Mesenteric fat pad (tissue), 1 donor: Measurements from ENCODE around the gene ARMS2. TPM values are rescaled to one million over a fixed set of nuclear protein-coding genes. Genes with fewer than 3 reads are reported as not detected.
A peak's percentile ranks its signal among the peaks of the same experiment; 100 is the strongest.

Experiments used
- DNase-seq: peaks from one replicate; pipeline ENCODE4 v3.0.0-alpha.2; 2020; ENCODE audit warnings: low spot score
- total RNA-seq: library from RNA; stranded (reverse); fragmentation: NEBNext Ultra II Directional; extraction: Animal tissue kit (Norgen Biotek cat#: 25700); gene quantifications from one replicate; pipeline ENCODE4 v1.2.1, GENCODE V29; 2021
- donor health status: DM: yes; HTN: yes; CAD: no.

Gene ARMS2
- total RNA-seq, 1 donor from 2014 or later = 0.42 TPM

- no peak for DNase-seq
Measured at GRCh38 chr10:122469848-122470247, 15.4 kb downstream of the ARMS2 start.

- DNase-seq = peak; percentile 64
Measured at GRCh38 chr10:122471531-122472177, 17.2 kb downstream of the ARMS2 start.

GRCh38 chr10:122473116-122473515 is 18.7 kb downstream of the ARMS2 start:
- peak; percentile 75 for DNase-seq

- peak; percentile 71 for DNase-seq
Measured at GRCh38 chr10:122474131-122474818, 19.8 kb downstream of the ARMS2 start.

GRCh38 chr10:122475100-122475499 is 20.6 kb downstream of the ARMS2 start:
- DNase-seq = peak; percentile 90

GRCh38 chr10:122475591-122476332 is 21.3 kb downstream of the ARMS2 start:
- DNase-seq = peak; percentile 53

GRCh38 chr10:122476333-122476695 is 21.9 kb downstream of the ARMS2 start:
- peak; percentile 84 for DNase-seq

GRCh38 chr10:122477436-122477835 is 23.0 kb downstream of the ARMS2 start:
- peak; percentile 76 for DNase-seq

GRCh38 chr10:122478971-122479370 is 24.5 kb downstream of the ARMS2 start:
- DNase-seq = peak; percentile 51

GRCh38 chr10:122480146-122480833 is 25.8 kb downstream of the ARMS2 start:
- DNase-seq = no peak

GRCh38 chr10:122481296-122482056 is 27.0 kb downstream of the ARMS2 start:
- no peak for DNase-seq

- no peak for DNase-seq
Measured at GRCh38 chr10:122484276-122485060, 30.0 kb downstream of the ARMS2 start.

GRCh38 chr10:122485670-122486069 is 31.2 kb downstream of the ARMS2 start:
- DNase-seq = no peak

GRCh38 chr10:122486406-122487080 is 32.1 kb downstream of the ARMS2 start:
- DNase-seq = no peak

- no peak for DNase-seq
Measured at GRCh38 chr10:122487174-122487765, 32.8 kb downstream of the ARMS2 start.

- no peak for DNase-seq
Measured at GRCh38 chr10:122490268-122490667, 35.8 kb downstream of the ARMS2 start.

- no peak for DNase-seq
Measured at GRCh38 chr10:122490786-122491680, 36.6 kb downstream of the ARMS2 start.

GRCh38 chr10:122492006-122492405 is 37.6 kb downstream of the ARMS2 start:
- no peak for DNase-seq
